Measurements from ENCODE around the gene MRPL4. TPM values are rescaled to one million over a fixed set of nuclear protein-coding genes. Genes with fewer than 3 reads are reported as not detected.

The MRPL4 gene
- total RNA-seq, 1 donor from 2014 or later = 76.3 TPM

- intact Hi-C loops (cut with micrococcal nuclease) = no loop called here
These were observed 57.4 kb downstream of the MRPL4 start, which contains the start of gene ZGLP1 for GRCh38 chr19:10309423-10309822. Gene ZGLP1 (minus strand): TSS chr19:10309815.

Other genes with a start within 250 kb of the MRPL4 start
- gene COL5A3, start 241.7 kb upstream of the MRPL4 start, total RNA-seq = not detected in 2 replicates
- gene RDH8, start 238.7 kb upstream of the MRPL4 start, total RNA-seq = not detected in 2 replicates
- 67.8 and 68.1 TPM in 2 replicates for gene SHFL, start 165.9 kb upstream of the MRPL4 start, total RNA-seq
- 1.3 and 2.0 TPM in 2 replicates for gene ANGPTL6, start 149.5 kb upstream of the MRPL4 start, total RNA-seq
- 82.1 and 83.0 TPM in 2 replicates for gene PPAN, start 145.9 kb upstream of the MRPL4 start, total RNA-seq
- gene P2RY11, start 140.5 kb upstream of the MRPL4 start, total RNA-seq = 27.7 and 31.1 TPM in 2 replicates
- 226 and 229 TPM in 2 replicates for gene EIF3G, start 132.3 kb upstream of the MRPL4 start, total RNA-seq
- 398 and 410 TPM in 2 replicates for gene DNMT1, start 57.3 kb upstream of the MRPL4 start, total RNA-seq
- gene S1PR2, start 20.9 kb upstream of the MRPL4 start, total RNA-seq = 6.9 and 7.0 TPM in 2 replicates
- 19.4 and 21.7 TPM in 2 replicates for gene ICAM1, start 18.9 kb downstream of the MRPL4 start, total RNA-seq
- 2.5 and 4.0 TPM in 2 replicates for gene ICAM4, start 34.7 kb downstream of the MRPL4 start, total RNA-seq
- 0.70 and 0.82 TPM in 2 replicates for gene ICAM5, start 37.7 kb downstream of the MRPL4 start, total RNA-seq
- gene ZGLP1, start 57.6 kb downstream of the MRPL4 start, total RNA-seq = 2.4 and 3.7 TPM in 2 replicates
- 7.2 and 9.0 TPM in 2 replicates for gene FDX2, start 63.8 kb downstream of the MRPL4 start, total RNA-seq
- 78.0 and 81.8 TPM in 2 replicates for gene RAVER1, start 81.3 kb downstream of the MRPL4 start, total RNA-seq
- 183 and 185 TPM in 2 replicates for gene ICAM3, start 87.4 kb downstream of the MRPL4 start, total RNA-seq
- 250 and 257 TPM in 2 replicates for gene TYK2, start 128.4 kb downstream of the MRPL4 start, total RNA-seq
- gene CDC37, start 151.3 kb downstream of the MRPL4 start, total RNA-seq = 201 and 202 TPM in 2 replicates
- 61.2 and 64.9 TPM in 2 replicates for gene PDE4A, start 168.3 kb downstream of the MRPL4 start, total RNA-seq

Measured in T-helper 2 cell treated with Interferon-gamma antibody and Interleukin-4, amounts not matched to agents 100 ng/mL and 5 ng/mL, for 36 hours (primary cell).